Stimulated activated CD4-positive, alpha-beta T cell treated with anti-CD3 and anti-CD28 coated beads, TNF-alpha, amount 100 ng/mL, for 4 hours (primary cell): ENCODE data around the gene ARHGAP15.

ENCODE experiments used
- DNase-seq, 3 experiments: peaks; one replicate each; pipeline ENCODE4 v3.0.0-alpha.2; 2020; ENCODE audit warnings: low read depth in 3 of 3

Gene ARHGAP15

DNA sequence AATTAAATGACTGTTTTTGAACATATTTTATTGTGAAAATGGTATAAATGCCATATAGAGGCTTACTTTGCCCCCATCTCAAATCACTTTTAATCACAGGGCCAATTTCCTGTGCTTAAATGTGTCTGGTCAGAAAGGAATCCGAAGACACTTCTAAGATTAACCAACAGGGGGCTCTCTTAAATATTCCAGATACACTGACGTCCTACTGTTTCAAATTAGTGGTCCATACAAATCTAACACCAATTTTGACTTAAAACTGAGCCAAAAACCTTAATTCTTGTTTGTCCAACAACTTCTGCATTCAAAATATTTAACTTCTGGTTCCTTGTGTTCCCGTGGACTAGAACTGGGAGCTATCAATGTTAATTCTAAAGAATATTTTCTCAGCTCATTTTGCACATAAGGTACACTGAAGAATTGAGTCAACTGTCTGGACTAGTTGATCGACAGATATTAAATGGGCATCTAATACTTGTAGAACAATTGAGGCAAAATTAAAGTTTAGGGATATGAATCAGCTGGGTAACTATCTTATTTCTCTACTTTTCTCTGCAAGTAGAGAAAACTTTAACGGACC, 557.5 kb downstream of the ARHGAP15 start:
- no peak for DNase-seq

DNA sequence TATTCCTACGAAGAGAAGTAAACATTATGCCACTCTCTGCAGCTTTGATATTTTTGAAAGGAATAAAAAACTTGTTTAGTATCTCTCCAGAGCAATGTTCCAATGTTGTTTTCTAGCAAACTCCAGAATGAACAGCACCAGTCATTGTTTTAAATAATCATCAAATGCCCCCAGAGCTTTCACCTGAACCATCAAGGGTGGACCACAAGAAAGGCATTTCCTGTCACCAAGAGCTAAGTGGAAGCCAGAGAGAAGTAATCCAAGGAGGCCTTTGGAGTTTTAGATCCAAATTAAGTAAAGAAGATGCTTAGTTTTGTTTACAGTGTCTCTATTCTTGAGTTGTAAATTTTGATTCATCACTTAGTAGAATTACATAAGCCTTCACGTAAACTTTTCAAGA, 559.0 kb downstream of the ARHGAP15 start:
- no peak for DNase-seq

DNA sequence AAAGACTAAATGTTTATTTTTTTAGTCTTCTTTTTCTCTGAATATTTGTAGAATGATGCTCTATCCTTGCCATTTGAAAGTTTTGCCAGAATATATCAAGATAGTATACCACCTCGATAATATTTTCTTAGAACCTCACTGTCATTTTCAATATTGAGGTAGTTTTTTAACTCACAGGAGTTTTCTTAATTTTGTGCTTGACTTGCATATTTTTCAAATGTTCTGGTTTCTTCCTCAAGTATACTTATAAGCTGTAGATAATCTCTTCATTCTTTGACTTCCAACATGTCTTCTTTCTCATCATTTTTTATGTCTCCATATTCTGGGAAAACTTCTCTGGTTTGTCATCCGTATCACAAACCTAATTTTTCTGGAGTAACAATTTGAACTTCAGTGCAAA, 559.6 kb downstream of the ARHGAP15 start:
- DNase-seq: no peak

DNA sequence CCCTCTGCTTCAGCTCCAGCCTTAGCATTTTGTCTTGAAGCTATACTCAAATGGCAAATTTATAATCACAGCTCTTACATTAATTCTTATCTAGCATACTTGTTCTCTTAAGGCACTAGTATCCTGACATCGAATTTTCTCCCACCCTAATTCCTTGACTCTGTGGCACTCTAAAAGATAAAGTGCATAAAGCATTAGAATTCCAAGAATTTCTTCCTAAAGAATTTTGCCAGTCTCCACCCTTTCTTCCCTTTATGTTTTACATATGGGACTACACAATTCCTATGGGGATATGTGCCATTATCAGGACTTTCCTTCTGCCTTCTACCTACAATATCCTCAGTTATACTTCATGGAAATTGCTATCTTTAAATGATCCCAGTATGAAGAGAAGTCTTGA, 560.3 kb downstream of the ARHGAP15 start:
- DNase-seq: no peak

DNA sequence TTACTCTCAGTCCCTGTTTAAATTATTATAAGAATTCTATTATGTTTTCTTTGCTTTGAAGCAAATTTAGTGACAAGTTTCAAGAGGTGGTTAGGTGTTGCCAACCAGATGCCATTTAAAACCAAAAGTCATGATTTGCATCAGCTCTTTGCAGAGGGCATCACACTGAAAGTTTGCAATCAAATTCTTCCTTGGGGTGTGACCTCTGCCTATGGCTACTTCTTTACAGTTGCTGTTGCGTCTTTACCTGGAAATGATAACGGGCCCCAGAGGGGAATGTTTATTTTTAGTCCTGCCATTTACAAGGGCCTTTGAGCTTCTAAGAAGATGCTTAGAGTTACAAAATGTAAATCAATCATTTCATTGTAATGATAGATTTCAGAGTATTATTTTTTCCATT, 561.0 kb downstream of the ARHGAP15 start:
- DNase-seq: no peak

DNA sequence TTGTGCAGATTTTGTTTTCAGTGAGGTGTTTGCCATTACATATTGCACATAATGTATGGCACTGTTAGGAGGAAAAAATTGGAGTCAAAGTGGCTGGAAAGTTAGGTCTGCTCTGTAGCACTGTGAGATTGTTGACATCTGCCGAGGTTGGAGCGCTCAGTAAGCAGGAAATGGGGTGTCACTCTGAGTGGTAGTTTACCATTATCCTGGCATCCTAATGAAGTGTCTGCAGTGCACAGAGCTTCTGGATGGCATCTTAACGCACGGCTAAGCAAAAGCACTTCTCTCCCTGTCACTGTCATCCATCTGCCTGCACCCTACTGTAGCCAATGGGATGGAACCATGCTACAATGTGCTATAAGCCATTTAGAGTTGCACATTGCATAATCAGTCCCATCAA, 561.9 kb downstream of the ARHGAP15 start:
- no peak for DNase-seq

DNA sequence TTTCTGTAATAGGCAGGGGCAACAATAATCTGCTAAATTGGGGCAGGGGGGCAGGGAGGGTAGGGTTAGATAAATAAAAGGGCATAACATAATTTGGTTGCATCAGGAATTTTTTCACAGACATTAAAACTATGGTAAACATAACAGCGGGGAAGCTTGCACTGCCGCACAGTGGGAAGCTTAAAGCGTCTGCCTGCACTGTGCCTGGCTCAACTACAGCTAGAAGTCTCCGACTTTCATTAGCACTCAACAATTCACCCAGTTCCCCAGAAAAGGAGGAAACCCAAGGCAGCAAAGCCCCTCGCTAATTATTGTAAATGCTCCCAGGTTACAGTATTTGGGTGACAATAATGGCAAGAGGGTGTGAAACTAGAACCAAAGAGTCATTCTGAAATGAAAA, 562.9 kb downstream of the ARHGAP15 start:
- no peak for DNase-seq

DNA sequence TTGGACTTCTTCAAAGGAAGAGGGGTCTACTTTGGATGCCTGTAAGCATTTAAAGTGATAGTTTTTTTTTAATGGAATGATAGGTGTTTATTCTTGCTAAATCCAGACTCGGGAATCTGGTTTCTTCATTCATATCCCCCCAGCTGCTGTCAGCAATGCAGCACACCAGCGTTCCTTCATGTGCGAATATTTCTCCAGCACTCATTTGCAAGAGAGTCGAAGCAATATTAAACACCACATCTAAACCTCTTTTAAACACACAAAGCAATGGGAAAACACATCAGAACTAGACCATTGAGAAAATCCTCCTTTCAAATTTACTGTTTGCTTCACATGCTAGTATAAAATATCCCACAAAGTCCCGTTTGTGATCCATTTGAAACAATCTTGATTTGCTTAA, 563.7 kb downstream of the ARHGAP15 start:
- DNase-seq: no peak

DNA sequence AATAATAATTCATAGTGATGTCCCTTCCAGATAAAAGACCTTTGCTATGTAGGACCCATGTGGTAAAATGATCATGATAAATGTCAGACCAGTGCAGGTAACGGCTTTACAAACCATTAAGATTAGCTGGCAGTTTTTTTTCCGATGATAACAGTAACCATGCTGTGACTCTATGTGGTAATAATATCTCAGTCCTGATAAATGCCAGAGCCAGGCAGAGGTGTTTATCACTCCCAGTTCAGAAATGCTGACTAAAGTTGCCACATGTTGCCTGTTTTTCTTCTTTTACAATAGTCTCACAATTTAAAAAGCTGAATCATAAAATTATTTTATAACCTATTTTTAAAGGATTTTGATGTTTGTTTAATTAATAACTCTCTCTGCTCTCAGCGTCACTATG, 565.1 kb downstream of the ARHGAP15 start:
- DNase-seq: no peak

DNA sequence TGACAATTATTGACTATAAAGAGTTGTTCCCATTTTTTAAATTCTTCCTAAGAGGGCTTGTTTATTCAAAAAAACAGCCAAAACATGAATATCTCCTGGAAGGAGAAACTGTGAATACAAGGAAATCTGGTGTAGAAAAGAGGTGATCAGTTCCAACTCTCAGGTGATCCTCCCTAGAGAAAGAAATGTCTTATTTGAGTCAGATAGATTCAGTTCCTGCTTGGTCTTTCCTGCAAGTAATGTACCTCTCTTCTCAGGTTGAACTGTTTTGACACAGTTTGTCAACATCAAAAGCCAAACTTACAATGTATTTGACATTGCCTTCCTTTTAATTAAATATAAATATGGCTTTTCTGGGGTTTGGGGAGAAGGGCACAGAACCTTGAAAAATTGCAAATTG, 567.4 kb downstream of the ARHGAP15 start:
- DNase-seq: no peak

DNA sequence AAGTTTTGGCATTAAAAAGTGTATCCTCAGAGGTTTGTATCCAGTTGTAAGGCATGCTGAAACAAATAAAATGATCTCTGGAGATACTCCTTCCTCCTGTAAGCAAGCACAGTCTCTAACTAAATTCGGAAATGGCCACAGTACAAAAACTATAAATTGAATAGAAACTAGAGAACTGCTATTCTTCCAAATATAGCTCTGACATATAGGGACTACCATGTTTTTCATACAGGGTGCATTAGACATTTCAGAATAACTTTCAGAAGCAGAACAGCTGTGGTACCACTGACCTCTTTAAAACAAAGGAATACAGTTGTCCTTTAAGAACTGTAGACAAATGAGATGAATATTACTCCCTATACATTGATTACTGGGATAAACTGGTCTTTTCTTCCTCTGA, 568.5 kb downstream of the ARHGAP15 start:
- no peak for DNase-seq

DNA sequence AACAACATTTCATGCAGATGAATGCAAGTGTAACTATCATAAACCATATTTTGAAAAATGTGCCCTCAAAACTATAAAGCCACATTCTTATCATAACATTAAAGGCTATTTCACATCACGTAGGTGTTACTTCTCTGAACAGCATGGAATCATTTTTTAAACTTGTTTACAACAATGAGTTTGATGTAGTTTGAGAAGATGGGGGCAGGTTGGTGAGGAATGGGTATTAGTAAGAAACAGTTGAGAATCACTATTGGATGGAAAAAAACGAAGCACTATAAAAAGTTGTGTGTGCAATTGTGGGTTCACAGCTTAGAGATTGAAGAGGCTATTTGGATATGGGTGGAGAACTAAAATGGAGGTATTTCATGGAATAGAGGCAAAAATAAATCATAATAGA, 569.1 kb downstream of the ARHGAP15 start:
- no peak for DNase-seq

DNA sequence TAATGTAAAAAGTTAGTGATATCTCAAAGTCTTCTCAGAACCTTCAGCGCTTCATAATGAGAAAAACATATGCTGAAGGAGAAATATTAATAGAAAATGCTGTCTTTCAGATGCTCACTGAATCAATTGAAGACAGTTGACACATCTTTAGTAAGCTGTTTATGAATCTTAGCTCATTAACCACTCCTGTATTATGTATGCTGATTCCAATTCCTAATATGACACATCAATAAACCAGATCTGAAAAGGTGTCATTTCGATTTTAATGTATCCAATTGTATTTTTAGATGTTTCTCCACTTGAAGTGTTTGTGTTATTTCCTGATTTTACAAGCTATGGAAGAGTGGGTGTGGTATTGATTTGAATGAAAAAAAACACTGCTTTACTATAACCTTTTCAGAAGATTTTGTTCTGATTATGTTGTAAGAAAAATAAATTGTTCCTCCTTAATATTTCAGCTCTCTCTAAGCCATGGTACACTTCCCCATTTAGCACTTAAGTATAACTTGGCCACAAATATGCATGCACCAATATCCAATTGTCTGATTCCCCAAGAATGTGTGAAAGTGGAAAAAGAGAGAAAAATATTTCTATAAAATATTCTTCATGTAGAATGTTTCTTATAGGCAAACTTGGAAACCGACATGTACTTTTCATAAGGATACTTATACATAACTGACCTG, 569.8 kb downstream of the ARHGAP15 start:
- no peak for DNase-seq

DNA sequence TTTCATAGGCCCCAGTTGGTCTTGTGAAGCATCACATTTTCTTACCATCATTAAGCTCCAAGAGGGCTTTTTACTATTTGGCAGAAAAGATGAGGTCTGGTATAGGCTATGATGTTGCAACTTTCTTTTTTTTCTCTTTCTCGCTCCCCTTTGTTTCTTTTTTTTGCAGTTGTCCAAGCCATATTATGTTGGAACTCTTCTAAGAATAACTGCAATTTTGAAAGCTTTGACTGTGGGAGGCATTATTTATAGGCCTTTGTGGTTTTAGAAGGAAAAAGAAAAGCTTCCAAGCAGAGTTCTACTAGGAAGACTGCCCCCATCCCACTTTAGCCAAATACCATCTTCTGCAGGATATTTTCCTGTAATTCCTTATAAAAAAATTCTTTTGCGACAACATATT, 571.6 kb downstream of the ARHGAP15 start:
- no peak for DNase-seq

DNA sequence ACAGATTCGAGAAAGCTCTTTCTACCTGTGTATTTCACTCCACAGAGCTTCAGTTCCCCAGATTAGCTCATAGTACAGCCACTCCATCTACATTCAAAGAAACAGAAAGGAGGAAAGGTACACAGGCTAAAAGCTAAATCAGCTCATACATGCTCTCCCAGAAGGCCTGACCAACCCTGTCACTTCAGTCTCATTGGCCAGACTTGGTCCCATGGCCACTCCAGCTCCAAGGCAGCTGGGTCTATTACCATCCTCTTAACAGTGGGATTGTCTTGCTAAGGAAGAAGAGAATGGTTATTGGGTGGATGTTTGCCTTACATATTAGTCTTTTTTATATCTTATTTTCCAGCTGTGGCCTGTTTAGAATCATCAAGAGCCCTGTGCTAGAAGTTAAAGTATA, 572.6 kb downstream of the ARHGAP15 start:
- no peak for DNase-seq

DNA sequence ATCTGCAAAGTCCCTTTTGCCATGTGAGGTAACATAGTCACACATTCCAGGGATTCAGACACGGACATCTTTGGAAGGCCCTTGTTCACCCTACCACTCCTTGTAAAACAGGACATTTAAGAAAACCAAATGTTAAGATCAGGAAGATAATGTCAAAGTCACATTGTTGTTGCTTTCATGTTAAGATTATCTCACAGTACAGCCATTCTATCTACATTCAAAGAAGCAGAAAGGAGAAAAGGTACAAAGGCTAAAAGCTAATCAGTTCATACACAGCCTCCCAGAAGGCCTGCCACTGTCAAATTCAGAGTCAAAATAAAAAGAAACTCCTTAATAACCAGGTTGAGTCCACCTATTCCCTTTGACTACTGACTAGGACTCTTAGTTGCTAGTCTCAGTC, 573.7 kb downstream of the ARHGAP15 start:
- no peak for DNase-seq

DNA sequence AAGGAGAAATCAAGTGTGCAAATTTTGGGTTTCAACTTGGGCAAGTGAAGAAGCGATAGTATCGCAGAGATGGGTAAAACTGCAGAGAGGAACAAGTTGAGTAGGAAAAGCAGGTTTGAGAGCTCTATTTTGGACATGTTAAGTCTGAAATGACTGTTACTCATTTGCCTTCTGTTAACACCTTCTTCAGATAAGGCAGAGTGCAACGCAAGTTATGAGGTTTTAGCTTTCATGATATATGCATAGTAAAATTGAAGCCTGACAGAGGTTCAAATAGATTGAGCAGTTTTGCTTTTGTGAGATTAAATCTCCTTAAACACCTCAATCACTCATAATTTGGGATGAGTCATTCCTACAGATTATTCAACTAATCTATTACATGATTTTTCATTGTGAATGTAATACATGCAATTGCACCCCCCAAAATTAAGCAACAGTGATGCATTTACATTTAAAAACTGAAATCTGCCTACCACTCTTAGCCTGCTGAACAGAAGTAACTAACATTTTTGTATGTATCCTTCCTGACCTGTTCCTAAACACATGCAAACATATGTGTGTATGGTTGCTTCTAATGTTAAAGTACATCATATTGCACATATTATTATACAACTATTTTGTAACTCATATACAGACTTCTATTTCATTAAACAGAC, 575.4 kb downstream of the ARHGAP15 start:
- no peak for DNase-seq

DNA sequence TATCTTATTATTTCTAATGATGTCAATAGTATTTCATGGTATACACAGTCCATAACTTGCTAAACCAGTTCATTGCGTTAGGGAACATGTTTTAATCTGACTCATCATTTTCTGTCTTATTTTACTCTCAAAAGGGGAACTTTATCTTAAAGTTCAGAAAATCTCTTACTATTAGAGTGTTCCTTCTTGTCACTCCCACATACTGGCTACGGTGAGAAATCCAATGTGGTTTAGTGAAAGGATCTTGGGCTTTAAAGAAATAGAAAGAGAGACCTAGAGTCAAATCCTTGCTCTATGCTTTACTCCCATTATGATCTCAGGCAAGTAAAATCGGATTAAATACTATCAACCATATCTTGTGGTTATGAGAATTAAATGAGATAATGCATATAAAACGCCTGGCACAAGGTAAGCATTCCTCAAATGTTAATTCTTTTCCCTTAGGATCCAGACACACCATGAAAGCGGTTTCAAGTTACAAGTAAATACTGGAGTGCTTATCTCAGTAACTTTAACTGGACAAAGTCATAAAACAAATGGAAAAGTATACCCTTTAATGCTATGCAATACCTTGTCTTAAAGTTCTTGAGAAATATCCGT, 576.0 kb downstream of the ARHGAP15 start:
- DNase-seq: no peak

DNA sequence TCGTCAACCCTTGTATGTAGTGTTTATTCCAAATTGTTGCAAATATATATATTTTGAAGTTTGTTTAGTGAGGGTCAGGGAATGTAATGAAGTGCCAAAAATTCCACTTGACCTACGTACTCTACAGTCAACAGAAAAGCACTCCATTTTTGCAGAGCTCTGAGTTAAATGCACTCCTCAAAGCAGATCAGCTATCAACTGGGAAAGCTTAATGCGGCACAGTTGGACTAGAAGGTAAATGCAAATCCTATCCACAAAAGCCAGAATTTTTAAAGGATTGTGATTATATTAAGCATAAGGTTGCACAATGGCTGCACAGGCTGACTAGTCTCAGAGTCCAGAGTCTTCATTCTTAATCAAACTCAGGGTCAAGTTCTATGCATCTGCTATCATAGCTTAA, 577.1 kb downstream of the ARHGAP15 start:
- DNase-seq: no peak

DNA sequence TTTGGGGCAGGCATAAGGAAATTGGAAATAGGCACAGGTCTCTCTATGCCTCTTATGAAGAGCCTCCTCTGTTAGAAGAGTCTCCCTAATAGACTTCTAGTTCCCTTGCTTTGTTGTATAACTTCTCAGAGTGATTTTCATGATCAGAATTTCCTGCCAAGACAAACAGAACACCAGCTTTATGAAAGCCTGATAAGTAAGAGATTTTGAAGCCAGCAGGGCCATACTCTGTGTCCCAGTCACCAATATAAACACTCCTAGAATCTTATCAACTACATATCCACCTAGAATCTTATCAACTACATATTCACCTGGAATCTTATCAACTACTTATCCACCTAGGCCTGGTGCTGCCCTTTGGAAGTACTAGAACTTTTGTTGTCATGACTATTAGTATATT, 579.5 kb downstream of the ARHGAP15 start:
- DNase-seq: no peak

DNA sequence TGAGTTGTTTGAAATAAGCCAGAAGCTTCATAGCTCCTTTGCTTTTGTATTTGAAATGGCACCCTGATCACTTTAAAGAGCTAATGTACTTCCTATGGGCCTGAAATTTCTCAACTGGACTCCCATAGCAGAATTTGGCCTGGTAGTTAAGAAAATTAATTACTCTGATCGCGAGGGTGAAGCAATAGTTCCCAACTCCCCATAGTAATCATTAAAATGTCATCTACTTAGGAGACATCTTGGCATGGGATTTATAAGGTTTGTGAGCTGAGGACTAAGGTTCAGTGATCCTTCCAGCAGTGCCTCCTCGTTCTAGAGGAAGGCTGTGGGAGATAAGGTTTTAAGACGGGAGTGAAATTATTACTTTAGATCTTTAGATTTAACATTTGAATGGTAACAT, 581.0 kb downstream of the ARHGAP15 start:
- DNase-seq: no peak

DNA sequence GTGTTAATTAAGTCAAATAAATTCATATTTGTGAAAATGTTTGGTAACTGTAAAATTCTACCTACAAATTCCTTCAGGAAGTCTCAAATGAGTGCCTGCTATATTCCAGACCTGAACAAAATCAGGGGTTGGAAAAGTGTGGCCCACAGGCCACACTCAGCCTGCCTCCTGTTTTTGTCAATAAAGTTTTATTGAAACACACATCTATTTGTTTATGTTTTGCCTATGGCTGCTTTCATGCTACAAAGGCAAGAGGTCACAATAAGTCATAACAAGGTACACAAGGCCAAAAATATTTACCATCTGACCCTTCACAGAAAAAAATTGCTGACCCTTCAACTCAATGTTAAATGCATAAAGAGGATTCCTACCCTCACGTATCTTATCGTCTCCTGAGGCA, 581.7 kb downstream of the ARHGAP15 start:
- no peak for DNase-seq

DNA sequence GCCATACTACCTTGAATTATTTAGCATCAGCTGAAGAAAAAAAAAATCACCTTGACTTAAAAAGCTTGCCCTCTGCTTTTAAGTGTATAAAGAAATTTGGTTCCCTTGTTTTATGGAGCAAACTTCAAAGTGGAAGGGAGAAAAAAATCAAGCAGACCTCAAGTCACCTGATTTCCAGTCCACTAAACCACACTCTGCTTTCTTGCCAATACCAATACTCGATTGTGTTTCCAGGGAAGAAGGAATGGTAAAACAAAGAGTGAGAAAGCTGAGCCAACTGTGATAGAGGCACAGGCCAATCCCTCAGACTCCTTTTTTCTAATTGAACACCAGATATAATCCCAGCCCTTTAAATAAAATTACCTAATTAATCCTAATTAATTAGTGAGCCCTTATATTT, 587.3 kb downstream of the ARHGAP15 start:
- no peak for DNase-seq
